NCI-H1417 (cell line): Measurements from ENCODE around the gene ACTRT3.
"Not testable (repeated sequence)": the region's sequence is repeated elsewhere in the genome, so short reads cannot be mapped to it uniquely, and the experiment has no call there.

ENCODE experiments used
- DNase-seq, 3 experiments: peaks; one replicate each; lab custom pipeline; 2025; lab: John Stamatoyannopoulos, UW

The ACTRT3 gene

DNA sequence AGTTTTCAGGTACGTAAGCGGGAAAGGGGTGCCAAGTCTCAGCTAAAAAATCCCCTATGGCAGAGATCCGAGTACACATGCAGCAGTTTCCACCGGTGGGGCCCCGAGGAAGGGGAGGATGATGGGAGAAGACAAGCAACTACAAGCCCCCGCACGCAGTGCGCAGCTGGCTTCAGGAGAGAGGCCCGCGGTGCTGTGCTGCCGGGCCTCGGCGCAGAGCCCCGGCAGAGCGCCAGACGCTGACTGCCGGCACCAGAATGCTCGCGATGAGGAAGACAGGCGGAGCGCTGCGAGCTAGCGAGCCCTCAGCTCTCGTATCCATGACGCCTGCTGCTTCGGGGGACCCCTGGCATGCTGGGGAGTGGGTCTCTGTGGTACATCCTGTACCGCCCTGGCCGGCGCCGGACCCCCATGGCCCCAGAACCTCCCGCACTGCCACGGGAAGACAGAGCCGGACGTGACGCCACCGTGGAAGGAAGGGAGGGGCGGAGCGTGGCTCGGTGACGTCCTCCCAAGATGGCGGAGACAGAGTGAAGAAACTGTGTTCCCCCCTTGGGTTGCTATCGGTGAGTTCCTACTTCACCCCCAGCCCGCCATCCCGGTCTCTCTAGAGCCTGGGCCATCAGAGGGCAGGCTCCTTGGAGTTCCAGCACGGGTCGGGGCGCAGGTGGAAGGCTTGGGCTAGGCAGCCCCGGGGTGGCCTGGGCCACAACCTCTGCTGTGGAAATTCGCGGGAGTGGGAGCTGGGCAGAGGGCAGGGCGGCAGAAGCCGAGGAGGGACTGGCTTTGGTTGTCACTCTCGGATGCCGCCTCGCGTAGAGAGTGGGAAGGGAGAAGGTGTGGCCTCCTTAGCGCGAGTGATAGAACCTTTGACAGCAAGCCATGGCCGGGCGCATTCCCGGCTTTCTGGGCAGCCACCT is 3.8 kb upstream of the ACTRT3 start, which contains the start of gene MYNN:
TSS of gene MYNN (plus strand) at position 500 of the 920 bp plus-strand sequence. CDS start 900 bp downstream, outside the sequence.
- DNase-seq: peak; percentile 88 to 97 (median 97)

DNA sequence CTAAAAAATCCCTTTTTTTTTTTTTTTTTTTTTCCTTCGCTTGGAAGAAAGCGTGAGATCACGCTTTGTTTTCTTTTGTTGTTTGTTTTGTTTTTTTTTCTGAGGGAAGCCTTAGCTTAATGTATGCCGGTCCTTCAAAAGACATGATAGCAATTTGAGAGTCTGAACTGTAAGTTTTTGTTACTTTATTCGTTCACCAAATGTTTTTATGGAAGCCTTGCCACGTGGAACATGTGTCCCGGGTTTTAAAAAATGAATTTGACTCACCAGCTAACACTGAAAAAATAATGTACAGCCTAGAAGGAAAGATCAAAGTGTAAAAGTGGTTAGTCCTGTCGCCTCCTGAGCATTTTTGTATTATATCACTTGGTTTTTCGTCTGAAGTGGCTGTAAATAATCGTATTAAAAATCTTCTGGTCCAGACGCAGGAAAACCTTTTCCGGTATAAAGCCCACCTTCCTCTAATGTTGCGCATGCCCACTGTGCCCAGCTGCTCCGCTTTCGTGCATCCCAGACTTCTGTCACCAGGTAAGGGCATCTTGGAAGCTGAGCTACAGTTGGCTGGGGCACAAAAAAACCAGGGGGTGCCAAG is 3.0 kb upstream of the ACTRT3 start:
- DNase-seq: peak; percentile 82 to 96 (median 94)

GRCh38 chr3:169771497-169772304 is 2.3 kb upstream of the ACTRT3 start:
- DNase-seq: peak; percentile 89 to 99 (median 89)

DNA sequence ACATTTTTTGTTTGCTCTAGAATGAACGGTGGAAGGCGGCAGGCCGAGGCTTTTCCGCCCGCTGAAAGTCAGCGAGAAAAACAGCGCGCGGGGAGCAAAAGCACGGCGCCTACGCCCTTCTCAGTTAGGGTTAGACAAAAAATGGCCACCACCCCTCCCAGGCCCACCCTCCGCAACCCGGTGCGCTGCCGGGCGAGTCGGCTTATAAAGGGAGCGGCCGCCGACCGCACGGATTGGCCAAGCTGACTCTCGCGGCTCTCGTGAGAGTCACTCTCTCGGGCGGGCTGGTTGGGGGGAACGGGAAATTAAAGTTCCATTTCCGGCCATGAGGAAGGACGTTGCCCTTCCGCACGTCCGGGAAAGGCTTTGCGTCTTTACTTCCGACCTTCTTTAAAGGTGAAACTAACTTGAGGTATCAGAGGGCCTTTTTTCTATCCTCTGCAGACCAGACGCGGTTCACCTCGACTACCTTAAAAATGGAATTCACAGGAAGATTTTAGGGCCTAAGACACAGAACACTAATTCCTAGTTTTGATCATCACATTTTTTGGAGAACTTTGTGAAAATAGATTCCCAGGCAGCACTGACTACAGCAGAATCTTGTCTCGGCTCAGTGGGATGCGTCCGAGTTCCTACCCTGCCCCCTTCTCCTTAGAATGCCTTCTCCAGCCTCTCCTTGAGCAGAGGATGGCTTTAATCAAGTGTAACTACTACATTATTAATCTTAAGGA is 4.3 kb downstream of the ACTRT3 start, which contains the start of gene TERC:
TSS of gene TERC (minus strand) at position 179 of the 731 bp plus-strand sequence.
- peak; percentile 87 to 93 (median 92) for DNase-seq

DNA sequence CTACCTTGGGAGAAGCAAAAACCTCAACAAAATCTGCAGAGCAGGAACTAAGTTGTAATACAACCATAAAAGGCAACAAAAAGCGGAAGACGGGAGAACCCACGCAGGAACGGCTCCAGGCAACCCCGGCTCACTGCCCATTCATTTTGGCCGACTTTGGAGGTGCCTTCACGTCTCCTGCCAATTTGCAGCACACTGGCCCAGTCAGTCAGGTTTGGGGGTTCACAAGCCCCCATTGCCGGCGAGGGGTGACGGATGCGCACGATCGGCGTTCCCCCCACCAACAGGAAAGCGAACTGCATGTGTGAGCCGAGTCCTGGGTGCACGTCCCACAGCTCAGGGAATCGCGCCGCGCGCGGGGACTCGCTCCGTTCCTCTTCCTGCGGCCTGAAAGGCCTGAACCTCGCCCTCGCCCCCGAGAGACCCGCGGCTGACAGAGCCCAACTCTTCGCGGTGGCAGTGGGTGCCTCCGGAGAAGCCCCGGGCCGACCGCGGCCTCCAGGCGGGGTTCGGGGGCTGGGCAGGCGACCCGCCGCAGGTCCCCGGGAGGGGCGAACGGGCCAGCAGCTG is 5.0 kb downstream of the ACTRT3 start:
- DNase-seq: peak; percentile 36 to 87 (median 81)

DNA sequence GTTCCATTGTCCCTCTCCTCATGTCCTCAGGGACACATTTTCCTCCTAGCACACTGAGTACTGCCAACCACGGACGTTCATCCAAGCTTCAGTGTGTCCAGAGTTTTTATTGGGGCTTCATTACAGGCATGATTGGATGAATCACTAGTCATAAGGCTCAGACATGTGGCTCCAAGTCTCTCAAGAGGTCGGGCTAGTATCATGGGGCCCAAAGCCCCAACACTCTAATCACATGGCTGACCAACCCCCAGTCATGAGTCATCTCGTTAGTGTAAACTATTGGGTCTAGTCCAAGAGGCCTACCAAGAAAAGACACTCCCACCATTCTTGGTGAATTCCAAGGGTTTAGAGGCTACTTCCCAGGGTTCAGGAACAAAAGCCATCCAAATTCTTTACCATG is 8.9 kb downstream of the ACTRT3 start:
- no peak for DNase-seq

- peak in 1 of 3 experiments; percentile 24 for DNase-seq
These were observed 10.1 kb downstream of the ACTRT3 start for GRCh38 chr3:169759256-169759655.

- no peak for DNase-seq
These were observed 10.9 kb downstream of the ACTRT3 start for GRCh38 chr3:169758359-169758994.

GRCh38 chr3:169755488-169755887 is 13.9 kb downstream of the ACTRT3 start:
- DNase-seq: no peak

- no peak for DNase-seq
These were observed 14.7 kb downstream of the ACTRT3 start for GRCh38 chr3:169754711-169755110.

- DNase-seq: no peak
These were observed 17.5 kb downstream of the ACTRT3 start for GRCh38 chr3:169751875-169752274.

DNA sequence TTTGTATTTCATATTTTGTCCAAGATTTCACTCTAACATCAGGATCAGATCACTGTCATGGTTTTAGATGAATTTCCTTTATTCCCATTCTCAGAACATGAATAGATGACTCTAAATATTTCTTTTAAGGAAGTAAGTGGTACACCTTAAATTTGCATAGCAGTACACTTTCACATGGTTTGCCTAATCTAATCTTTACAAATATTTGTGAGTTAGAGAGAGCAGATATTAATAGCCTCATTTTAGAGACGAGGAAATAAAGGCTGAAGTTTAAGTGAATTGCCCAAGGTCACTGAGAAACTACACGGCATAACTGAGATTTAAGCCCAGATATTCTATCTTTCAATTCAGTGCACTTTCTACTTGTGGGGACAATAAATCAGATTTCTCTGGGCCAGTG is 18.7 kb downstream of the ACTRT3 start:
- DNase-seq: no peak

DNA sequence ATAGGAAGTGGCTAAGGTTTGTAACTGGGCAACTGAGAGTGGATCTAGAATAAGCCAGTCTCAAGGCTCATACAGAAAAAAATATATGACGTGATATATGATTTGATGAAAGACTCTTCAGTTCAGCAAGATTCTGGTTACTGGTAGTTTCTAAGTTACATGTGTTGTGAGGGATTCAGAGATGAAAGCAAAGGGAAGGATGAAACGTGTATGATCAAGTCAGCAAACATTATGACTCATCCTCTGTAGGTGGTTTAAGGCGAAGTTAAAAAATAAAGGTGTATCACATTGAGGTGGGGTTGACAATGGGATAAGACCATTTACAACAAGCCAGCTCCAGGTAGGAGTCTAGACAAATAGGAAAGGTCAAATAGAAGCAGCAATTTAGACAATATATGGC is 20.7 kb downstream of the ACTRT3 start:
- peak in 1 of 3 experiments; percentile 32 for DNase-seq

- DNase-seq: no peak
These were observed 22.4 kb downstream of the ACTRT3 start for GRCh38 chr3:169746924-169747323.

- DNase-seq: peak in 2 of 3 experiments; percentile 12 to 61
These were observed 24.9 kb downstream of the ACTRT3 start for GRCh38 chr3:169744366-169745054.

DNA sequence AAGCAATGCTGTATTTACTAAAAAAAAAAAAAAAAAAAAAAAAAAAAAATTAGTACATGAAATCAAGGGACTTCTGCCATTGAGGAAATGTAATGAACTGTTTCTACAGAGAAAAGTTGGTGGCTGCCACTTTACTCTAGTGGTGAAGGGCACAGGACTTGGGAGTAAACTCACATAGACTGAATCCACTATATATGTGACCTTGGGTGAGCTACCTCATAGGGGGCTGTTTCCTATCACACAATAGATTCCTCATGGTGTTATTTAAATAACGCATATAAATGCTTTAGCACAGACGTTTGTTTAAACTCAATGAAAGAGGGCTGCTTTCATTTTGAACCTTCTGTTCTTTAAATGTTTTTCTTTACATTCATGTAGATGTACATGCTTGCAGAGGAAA is 30.3 kb downstream of the ACTRT3 start:
- DNase-seq: no peak

DNA sequence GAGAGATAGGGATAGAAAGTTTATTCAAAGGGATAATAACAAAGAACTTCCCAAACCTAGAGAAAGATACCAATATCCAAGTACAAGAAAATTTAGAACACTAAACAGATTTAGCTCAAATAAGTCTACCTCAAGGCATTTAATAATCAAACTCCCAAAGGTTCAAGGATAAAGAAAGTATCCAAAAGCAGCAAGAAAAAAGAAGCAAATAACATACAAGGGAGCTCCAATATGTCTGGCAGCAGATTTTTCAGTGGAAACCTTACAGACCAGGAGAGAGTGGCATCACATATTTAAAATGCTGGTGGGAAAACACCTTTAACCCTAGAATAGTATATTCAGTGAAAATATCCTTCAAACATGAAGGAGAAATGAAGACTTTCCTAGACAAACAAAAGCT is 37.5 kb downstream of the ACTRT3 start:
- DNase-seq: not testable (repeated sequence)

GRCh38 chr3:169722724-169723123 is 46.6 kb downstream of the ACTRT3 start:
- no peak for DNase-seq

DNA sequence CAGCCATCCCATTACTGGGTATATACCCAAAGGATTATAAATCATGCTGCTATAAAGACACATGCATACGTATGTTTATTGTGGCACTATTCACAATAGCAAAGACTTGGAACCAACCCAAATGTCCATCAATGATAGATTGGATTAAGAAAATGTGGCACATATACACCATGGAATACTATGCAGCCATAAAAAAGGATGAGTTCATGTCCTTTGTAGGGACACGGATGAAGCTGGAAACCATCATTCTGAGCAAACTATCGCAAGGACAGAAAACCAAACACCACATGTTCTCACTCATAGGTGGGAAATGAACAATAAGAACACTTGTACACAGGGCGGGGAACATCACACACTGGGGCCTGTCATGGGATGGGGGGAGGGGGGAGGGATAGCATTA is 50.9 kb downstream of the ACTRT3 start:
- not testable (repeated sequence) for DNase-seq
